Measurements from ENCODE around the gene CNTN5.

CNTN5 gene

GRCh38 chr11:99170591-99170990 lies 149.8 kb downstream of the CNTN5 start:
- DNase-seq (ENCODE audit: low spot score), result no peak

- DNase-seq (ENCODE audit: low spot score), result no peak
Observed at GRCh38 chr11:99171330-99171729, 150.6 kb downstream of the CNTN5 start.

GRCh38 chr11:99176430-99176829 lies 155.7 kb downstream of the CNTN5 start:
- no peak for DNase-seq (ENCODE audit: low spot score)

- no peak for DNase-seq (ENCODE audit: low spot score)
Observed at GRCh38 chr11:99177446-99177845, 156.7 kb downstream of the CNTN5 start.

GRCh38 chr11:99184146-99184545 lies 163.4 kb downstream of the CNTN5 start:
- DNase-seq (ENCODE audit: low spot score), result no peak

- no peak for DNase-seq (ENCODE audit: low spot score)
Observed at GRCh38 chr11:99188221-99188620, 167.5 kb downstream of the CNTN5 start.

GRCh38 chr11:99192716-99193115 lies 172.0 kb downstream of the CNTN5 start:
- DNase-seq (ENCODE audit: low spot score), result no peak

GRCh38 chr11:99197477-99197876 lies 176.7 kb downstream of the CNTN5 start:
- DNase-seq (ENCODE audit: low spot score), result no peak

GRCh38 chr11:99198215-99198614 lies 177.5 kb downstream of the CNTN5 start:
- no peak for DNase-seq (ENCODE audit: low spot score)

- DNase-seq (ENCODE audit: low spot score), result no peak
Observed at GRCh38 chr11:99199341-99199740, 178.6 kb downstream of the CNTN5 start.

GRCh38 chr11:99200720-99201119 lies 180.0 kb downstream of the CNTN5 start:
- DNase-seq (ENCODE audit: low spot score), result no peak

- no peak for DNase-seq (ENCODE audit: low spot score)
Observed at GRCh38 chr11:99208813-99209212, 188.1 kb downstream of the CNTN5 start.

GRCh38 chr11:99229544-99229943 lies 208.8 kb downstream of the CNTN5 start:
- DNase-seq (ENCODE audit: low spot score), result no peak

GRCh38 chr11:99234534-99234933 lies 213.8 kb downstream of the CNTN5 start:
- no peak for DNase-seq (ENCODE audit: low spot score)

- no peak for DNase-seq (ENCODE audit: low spot score)
Observed at GRCh38 chr11:99238401-99238800, 217.7 kb downstream of the CNTN5 start.

GRCh38 chr11:99240192-99241030 lies 219.7 kb downstream of the CNTN5 start:
- DNase-seq (ENCODE audit: low spot score), result no peak

GRCh38 chr11:99241066-99241465 lies 220.3 kb downstream of the CNTN5 start:
- no peak for DNase-seq (ENCODE audit: low spot score)

GRCh38 chr11:99244613-99245012 lies 223.9 kb downstream of the CNTN5 start:
- DNase-seq (ENCODE audit: low spot score), result peak; percentile 4

- no peak for DNase-seq (ENCODE audit: low spot score)
Observed at GRCh38 chr11:99246199-99246598, 225.4 kb downstream of the CNTN5 start.

- DNase-seq (ENCODE audit: low spot score), result no peak
Observed at GRCh38 chr11:99256614-99257013, 235.9 kb downstream of the CNTN5 start.

- DNase-seq (ENCODE audit: low spot score), result no peak
Observed at GRCh38 chr11:99257131-99257530, 236.4 kb downstream of the CNTN5 start.

- no peak for DNase-seq (ENCODE audit: low spot score)
Observed at GRCh38 chr11:99260696-99261095, 239.9 kb downstream of the CNTN5 start.

GRCh38 chr11:99268886-99269285 lies 248.1 kb downstream of the CNTN5 start:
- DNase-seq (ENCODE audit: low spot score), result no peak

- DNase-seq (ENCODE audit: low spot score), result no peak
Observed at GRCh38 chr11:99271527-99271926, 250.8 kb downstream of the CNTN5 start.
